HUES6 (cell line): ENCODE measurements around the gene NKX2-4.
A peak's percentile ranks its signal among the peaks of the same experiment; 100 is the strongest.

Source experiments
- H3K27ac ChIP-seq: 2 replicates; pipeline ENCODE4 v1.7.0; 2013; ENCODE audit warnings: low read depth, mild to moderate bottlenecking, low read length, inconsistent platforms
- H3K27me3 ChIP-seq: 2 replicates; pipeline ENCODE4 v1.6.1; 2013; ENCODE audit warnings: low read length; ENCODE audit not compliant: control insufficient read depth, insufficient read depth
- H3K36me3 ChIP-seq: 2 replicates; pipeline ENCODE4 v1.6.1; 2013; ENCODE audit warnings: low read length; ENCODE audit not compliant: control insufficient read depth, insufficient read depth
- H3K4me1 ChIP-seq: 2 replicates; pipeline ENCODE4 v1.6.1; 2013; ENCODE audit warnings: low read length; ENCODE audit not compliant: control insufficient read depth, insufficient read depth
- H3K4me3 ChIP-seq: 2 replicates; pipeline ENCODE4 v1.5.1; 2013; ENCODE audit warnings: low read depth, low read length
- H3K9ac ChIP-seq: one replicate; pipeline ENCODE4 v1.6.1; 2013; ENCODE audit warnings: mild to moderate bottlenecking, low read length
- H3K9me3 ChIP-seq: 2 replicates; pipeline ENCODE4 v1.6.1; 2013; ENCODE audit warnings: low read depth, low read length; ENCODE audit not compliant: control insufficient read depth, insufficient read depth

NKX2-4 gene

DNA sequence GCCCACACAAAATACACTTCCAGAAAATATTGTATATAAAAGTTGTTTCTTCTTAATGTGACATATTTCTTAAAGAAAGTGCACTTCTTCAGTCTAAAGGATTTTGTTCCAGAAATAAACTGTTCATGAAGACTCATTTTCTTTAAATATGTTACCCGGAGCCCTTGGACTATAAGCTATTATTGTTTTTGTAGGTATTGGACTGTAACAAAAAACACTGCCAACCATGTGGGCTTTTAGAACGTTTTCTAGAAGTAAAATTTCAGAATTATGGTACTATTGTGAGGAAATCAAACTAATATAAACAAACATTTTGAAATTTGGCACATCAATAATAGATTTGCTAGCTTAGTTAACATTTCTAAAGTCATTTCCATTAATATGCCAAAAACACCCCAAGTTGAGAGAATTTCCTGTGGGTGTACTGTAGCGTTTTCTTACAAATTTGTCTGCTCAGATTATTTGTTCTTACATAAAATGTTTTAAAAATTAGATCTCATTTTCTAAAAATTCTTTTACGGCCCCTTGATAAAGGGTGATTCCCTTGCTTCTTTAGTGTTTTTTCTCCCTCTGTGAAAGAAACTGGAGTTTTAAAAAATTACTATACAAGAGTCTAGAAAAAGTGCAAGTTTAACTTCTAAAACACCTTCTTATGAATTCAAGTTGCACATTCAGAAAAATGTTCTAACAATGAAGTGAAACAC, 3.4 kb downstream of the NKX2-4 start:
- no peak overlapping the region for H3K9ac ChIP-seq
- peaks cover 10% of the 10 kb centered on the region for H3K36me3 ChIP-seq
- no peaks in the 10 kb centered on the region for H3K9me3 ChIP-seq
- H3K4me3 ChIP-seq, result no peak overlapping the region
- peaks cover 8% of the 10 kb centered on the region for H3K4me1 ChIP-seq
- H3K27ac ChIP-seq, result no peak overlapping the region
- peaks cover 92% of the 10 kb centered on the region for H3K27me3 ChIP-seq

DNA sequence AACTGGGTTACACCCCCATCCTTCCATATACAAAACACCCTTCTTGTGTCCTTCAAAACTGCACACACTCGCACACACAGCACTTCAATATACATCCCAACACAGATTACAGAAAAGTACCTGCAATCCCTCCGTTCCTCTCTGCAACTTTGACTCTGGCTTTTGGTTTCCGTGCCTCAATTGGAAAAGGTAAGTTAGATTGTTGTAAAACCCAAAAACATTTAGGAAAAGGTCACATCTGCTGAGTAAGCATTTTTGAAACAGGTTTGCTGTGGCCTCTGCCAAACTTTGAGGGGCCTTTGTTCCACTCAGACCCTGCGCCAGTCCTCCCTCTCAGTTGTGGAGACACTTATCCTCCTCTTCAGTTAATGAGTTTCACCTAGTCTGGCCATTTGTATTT, 4.2 kb downstream of the NKX2-4 start:
- no peak overlapping the region for H3K4me3 ChIP-seq
- H3K9ac ChIP-seq, result no peak overlapping the region
- H3K4me1 ChIP-seq, result peaks cover 8% of the 10 kb centered on the region
- no peaks in the 10 kb centered on the region for H3K9me3 ChIP-seq
- H3K27me3 ChIP-seq, result peaks cover 88% of the 10 kb centered on the region
- peaks cover 15% of the 10 kb centered on the region for H3K36me3 ChIP-seq
- H3K27ac ChIP-seq, result no peak overlapping the region

GRCh38 chr20:21391972-21392352, 5.4 kb downstream of the NKX2-4 start:
- peak overlapping the region; percentile 48 for H3K4me3 ChIP-seq
- no peak overlapping the region for H3K9ac ChIP-seq
- H3K36me3 ChIP-seq, result peaks cover 22% of the 10 kb centered on the region
- no peaks in the 10 kb centered on the region for H3K9me3 ChIP-seq
- H3K27ac ChIP-seq, result no peak overlapping the region
- peaks cover 6% of the 10 kb centered on the region for H3K4me1 ChIP-seq
- peaks cover 76% of the 10 kb centered on the region for H3K27me3 ChIP-seq

DNA sequence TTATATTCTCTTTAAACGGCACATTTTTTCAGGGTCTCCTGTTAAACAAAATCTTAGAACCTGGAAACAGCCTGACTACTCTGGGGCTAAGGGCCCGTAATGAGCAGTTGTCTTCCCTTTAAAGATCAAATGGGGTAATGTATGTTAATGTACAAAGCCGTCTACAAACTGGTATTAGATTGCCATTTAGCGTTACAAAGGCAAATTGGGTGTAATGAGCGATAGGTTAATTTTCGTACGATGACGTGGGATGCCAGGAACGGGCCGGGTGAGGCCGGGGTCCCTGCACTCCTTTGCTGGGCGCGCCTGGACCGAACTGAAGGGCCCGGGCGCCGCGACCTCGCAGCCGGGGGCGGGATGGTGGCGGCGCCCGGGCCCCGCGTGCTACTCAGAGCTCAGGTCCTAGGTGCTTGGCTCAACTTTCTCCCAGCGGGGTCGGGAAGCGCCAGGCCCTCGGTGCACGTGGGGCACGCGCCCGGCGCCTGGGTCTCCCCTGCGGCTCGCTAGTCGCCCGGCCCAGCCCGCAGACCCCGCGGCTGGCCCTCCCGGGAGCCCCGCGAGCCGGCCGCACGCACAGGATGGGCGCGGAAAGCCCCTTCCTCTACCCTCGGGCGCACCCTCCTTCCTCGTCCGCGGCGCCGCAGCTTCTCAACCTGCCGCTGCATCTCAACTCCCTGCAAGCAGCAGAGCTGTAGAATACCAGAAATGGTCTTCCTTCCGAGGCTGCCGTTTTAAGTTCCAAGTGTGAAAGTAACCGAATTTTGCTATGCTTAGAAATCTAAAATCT, 5.9 kb downstream of the NKX2-4 start:
- Histone ChIP-seq H3K4me3 (peak overlapping the region; percentile 48), H3K27me3 (peaks cover 70% of the 10 kb centered on the region), H3K36me3 (peaks cover 28% of the 10 kb centered on the region), H3K4me1 (peaks cover 6% of the 10 kb centered on the region), H3K27ac (no peak overlapping the region), H3K9ac (no peak overlapping the region), H3K9me3 (no peaks in the 10 kb centered on the region)

- Histone ChIP-seq H3K9ac (no peak overlapping the region), H3K4me3 (0 out of 2 replicates have a peak overlapping the region, but pooled peaks have one; percentile 48)
These were observed 6.6 kb downstream of the NKX2-4 start for GRCh38 chr20:21390768-21391167.

GRCh38 chr20:21389368-21389767, 8.0 kb downstream of the NKX2-4 start:
- H3K9me3 ChIP-seq, result no peaks in the 10 kb centered on the region
- H3K27me3 ChIP-seq, result peaks cover 50% of the 10 kb centered on the region
- H3K36me3 ChIP-seq, result peaks cover 47% of the 10 kb centered on the region
- no peak overlapping the region for H3K4me3 ChIP-seq
- no peak overlapping the region for H3K9ac ChIP-seq
- no peak overlapping the region for H3K27ac ChIP-seq
- H3K4me1 ChIP-seq, result peaks cover 6% of the 10 kb centered on the region

More at GRCh38 chr20:21390768-21391167, 6.6 kb downstream of the NKX2-4 start:
- H3K27ac ChIP-seq, result no peak overlapping the region
- peaks cover 34% of the 10 kb centered on the region for H3K36me3 ChIP-seq
- H3K4me1 ChIP-seq, result peaks cover 6% of the 10 kb centered on the region
- H3K9me3 ChIP-seq, result no peaks in the 10 kb centered on the region
- H3K27me3 ChIP-seq, result peaks cover 64% of the 10 kb centered on the region

DNA sequence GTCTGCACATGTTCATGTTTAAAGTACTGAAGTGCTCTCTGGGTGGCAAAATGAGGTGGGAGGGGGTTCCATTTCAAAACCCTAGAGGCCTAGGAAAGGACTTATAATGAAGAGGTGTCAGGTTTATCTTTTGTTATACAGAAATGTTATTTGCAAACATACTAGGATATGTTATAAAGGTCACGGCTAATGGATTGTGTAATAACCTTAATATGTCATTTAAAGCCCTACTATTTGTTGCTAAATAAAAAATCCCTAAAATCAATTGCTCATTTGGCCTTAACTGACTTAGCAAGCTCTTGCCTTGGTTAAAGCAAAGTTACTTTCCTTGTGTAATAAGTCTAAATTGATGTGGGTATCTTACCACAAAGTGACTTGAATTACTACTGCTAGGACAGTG, 8.8 kb downstream of the NKX2-4 start:
- H3K9ac ChIP-seq, result no peak overlapping the region
- H3K4me1 ChIP-seq, result peaks cover 6% of the 10 kb centered on the region
- no peak overlapping the region for H3K4me3 ChIP-seq
- H3K27me3 ChIP-seq, result peaks cover 42% of the 10 kb centered on the region
- no peaks in the 10 kb centered on the region for H3K9me3 ChIP-seq
- H3K36me3 ChIP-seq, result peaks cover 55% of the 10 kb centered on the region
- no peak overlapping the region for H3K27ac ChIP-seq

- H3K4me1 ChIP-seq, result peaks cover 6% of the 10 kb centered on the region
- peaks cover 32% of the 10 kb centered on the region for H3K27me3 ChIP-seq
- no peaks in the 10 kb centered on the region for H3K9me3 ChIP-seq
- H3K4me3 ChIP-seq, result no peak overlapping the region
- H3K9ac ChIP-seq, result no peak overlapping the region
- H3K36me3 ChIP-seq, result peaks cover 66% of the 10 kb centered on the region
- no peak overlapping the region for H3K27ac ChIP-seq
These were observed 9.8 kb downstream of the NKX2-4 start for GRCh38 chr20:21387528-21387927.

GRCh38 chr20:21386111-21386510, 11.2 kb downstream of the NKX2-4 start:
- Histone ChIP-seq H3K9ac (no peak overlapping the region), H3K4me1 (no peaks in the 10 kb centered on the region; the same call in 1 of the 2 replicates), H3K9me3 (no peaks in the 10 kb centered on the region), H3K36me3 (peaks cover 79% of the 10 kb centered on the region), H3K27me3 (peaks cover 18% of the 10 kb centered on the region), H3K27ac (no peak overlapping the region), H3K4me3 (no peak overlapping the region)

GRCh38 chr20:21384308-21384892, 12.9 kb downstream of the NKX2-4 start:
- Histone ChIP-seq H3K9me3 (no peaks in the 10 kb centered on the region), H3K36me3 (peaks cover 80% of the 10 kb centered on the region)

DNA sequence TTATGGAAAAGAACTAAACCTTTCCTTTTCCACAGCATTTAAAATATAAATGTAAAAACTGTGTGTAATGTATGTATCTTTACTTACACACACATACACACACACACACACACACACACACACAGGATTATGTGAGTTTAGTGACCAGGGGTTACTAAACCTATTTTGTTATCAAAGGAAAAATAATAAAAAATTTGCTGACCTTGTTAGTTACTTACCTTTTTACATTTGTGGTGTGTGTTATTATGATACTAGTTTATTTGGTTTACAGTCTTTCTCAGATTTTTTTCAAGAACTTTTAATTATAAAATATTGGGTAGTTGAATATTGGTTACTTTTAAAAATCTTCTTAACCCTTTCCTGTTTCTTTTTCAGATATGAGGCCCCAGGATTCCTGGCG, 15.7 kb downstream of the NKX2-4 start:
- Histone ChIP-seq H3K9ac (no peak overlapping the region), H3K27me3 (no peaks in the 10 kb centered on the region), H3K36me3 (peaks cover 66% of the 10 kb centered on the region)

More at GRCh38 chr20:21384308-21384892, 12.9 kb downstream of the NKX2-4 start:
- H3K9ac ChIP-seq, result no peak overlapping the region
- H3K27me3 ChIP-seq, result 0 out of 2 replicates have a peak, but pooled peaks cover 6% of the 10 kb centered on the region
- no peaks in the 10 kb centered on the region for H3K4me1 ChIP-seq
- no peak overlapping the region for H3K27ac ChIP-seq
- no peak overlapping the region for H3K4me3 ChIP-seq

More for the DNA sequence above, 15.7 kb downstream of the NKX2-4 start:
- no peaks in the 10 kb centered on the region for H3K4me1 ChIP-seq
- no peak overlapping the region for H3K4me3 ChIP-seq
- H3K9me3 ChIP-seq, result no peaks in the 10 kb centered on the region
- H3K27ac ChIP-seq, result no peak overlapping the region
